Measurements from ENCODE around the gene TXNRD2.
A peak's percentile ranks its signal among the peaks of the same experiment; 100 is the strongest.

The TXNRD2 gene

GRCh38 chr22:19862619-19863246, 78.9 kb downstream of the TXNRD2 start:
- DNase-seq (ENCODE audit: low spot score), result no peak

- no peak for DNase-seq (ENCODE audit: low spot score)
These were observed 81.6 kb downstream of the TXNRD2 start for GRCh38 chr22:19859861-19860510.

GRCh38 chr22:19857382-19857781, 84.2 kb downstream of the TXNRD2 start:
- DNase-seq (ENCODE audit: low spot score), result no peak

- no peak for DNase-seq (ENCODE audit: low spot score)
These were observed 85.9 kb downstream of the TXNRD2 start for GRCh38 chr22:19855504-19856409.

- peak; percentile 99 for DNase-seq (ENCODE audit: low spot score)
These were observed 86.7 kb downstream of the TXNRD2 start, which contains the start of the genes GNB1L and RTL10 for GRCh38 chr22:19854778-19855503. Gene GNB1L, minus strand, starts transcription at chr22:19854874. Its CDS starts 33,519 bp downstream, at chr22:19821355. Gene RTL10, minus strand, starts transcription at chr22:19854874. Its CDS starts 2,613 bp downstream, at chr22:19852261.

GRCh38 chr22:19853879-19854777, 87.5 kb downstream of the TXNRD2 start:
- DNase-seq (ENCODE audit: low spot score), result peak; percentile 39

- peak; percentile 31 for DNase-seq (ENCODE audit: low spot score)
These were observed 88.3 kb downstream of the TXNRD2 start for GRCh38 chr22:19853058-19853878.

- peak; percentile 18 for DNase-seq (ENCODE audit: low spot score)
These were observed 89.3 kb downstream of the TXNRD2 start for GRCh38 chr22:19852177-19852781.

- DNase-seq (ENCODE audit: low spot score), result no peak
These were observed 90.1 kb downstream of the TXNRD2 start for GRCh38 chr22:19851291-19852176.

- DNase-seq (ENCODE audit: low spot score), result no peak
These were observed 90.9 kb downstream of the TXNRD2 start for GRCh38 chr22:19850763-19851109.

GRCh38 chr22:19849835-19850762, 91.5 kb downstream of the TXNRD2 start:
- DNase-seq (ENCODE audit: low spot score), result peak; percentile 17

GRCh38 chr22:19848298-19849224, 93.1 kb downstream of the TXNRD2 start:
- DNase-seq (ENCODE audit: low spot score), result peak; percentile 20

- DNase-seq (ENCODE audit: low spot score), result peak; percentile 8
These were observed 94.3 kb downstream of the TXNRD2 start for GRCh38 chr22:19847345-19847632.

GRCh38 chr22:19846620-19847344, 94.8 kb downstream of the TXNRD2 start:
- peak; percentile 22 for DNase-seq (ENCODE audit: low spot score)

GRCh38 chr22:19845054-19845722, 96.4 kb downstream of the TXNRD2 start:
- DNase-seq (ENCODE audit: low spot score), result peak; percentile 34
